ENCODE results near the gene USP48.
"Not testable (repeated sequence)": the region's sequence is repeated elsewhere in the genome, so short reads cannot be mapped to it uniquely, and the experiment has no call there.

USP48 gene

DNA sequence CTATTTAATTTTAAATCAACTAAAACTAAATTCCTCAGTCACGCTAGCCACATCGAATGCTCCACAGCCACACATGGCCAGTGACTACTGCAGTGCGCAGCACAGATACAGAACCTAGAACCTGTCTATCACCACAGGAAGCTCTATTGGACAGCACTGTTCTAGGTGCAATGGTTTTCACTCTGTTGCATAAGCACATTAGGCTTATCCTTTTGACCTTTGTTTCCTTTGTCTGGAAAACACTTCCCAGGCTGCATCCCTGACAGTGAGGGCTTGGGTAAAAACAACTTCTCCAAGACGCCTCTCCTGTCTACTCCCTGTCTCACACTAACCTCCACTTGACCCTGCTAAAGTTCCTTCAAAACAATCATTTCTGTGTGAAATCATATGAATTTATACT, 80.2 kb downstream of the USP48 start:
- no peak for DNase-seq (ENCODE audit: extremely low read depth in 1 of 2, low read depth in 1 of 2)

DNA sequence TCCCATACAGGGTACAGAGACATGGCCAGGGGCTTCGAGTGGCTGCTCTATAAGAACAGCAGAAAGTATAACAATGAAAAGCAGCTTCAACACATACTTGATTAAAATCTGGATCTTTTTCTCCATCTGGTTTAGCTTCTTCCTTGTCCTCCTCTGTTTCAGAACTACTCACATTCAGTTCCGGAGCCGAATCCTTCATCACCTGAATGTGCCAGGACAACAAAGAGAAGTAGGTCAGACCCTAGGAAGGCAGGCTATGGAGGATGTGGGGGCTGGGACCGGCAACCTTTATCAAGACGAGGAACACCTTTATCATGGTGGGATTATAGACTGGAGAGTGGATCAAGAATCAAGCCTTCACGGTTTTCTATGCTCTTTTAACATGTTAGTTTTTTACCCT, 81.5 kb downstream of the USP48 start:
- no peak for DNase-seq (ENCODE audit: extremely low read depth in 1 of 2, low read depth in 1 of 2)

DNA sequence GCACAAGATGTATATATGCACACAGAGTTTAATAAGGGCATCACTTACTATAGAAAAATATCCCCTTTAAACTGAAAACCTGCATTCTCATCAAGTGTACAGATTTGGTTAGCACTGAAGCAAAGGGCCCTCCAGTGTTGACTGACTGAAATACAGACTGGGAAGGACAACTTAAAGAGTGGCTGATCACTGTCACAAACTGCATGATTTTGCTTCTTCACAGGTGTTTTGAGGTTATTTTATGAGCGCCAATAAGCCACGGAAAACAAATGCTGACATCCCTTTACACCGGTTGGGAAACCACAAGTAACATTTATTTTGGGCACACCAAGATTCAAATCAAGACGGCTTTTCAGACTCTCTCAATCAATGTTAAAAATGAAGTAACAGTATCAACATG, 82.9 kb downstream of the USP48 start:
- no peak for DNase-seq (ENCODE audit: extremely low read depth in 1 of 2, low read depth in 1 of 2)

DNA sequence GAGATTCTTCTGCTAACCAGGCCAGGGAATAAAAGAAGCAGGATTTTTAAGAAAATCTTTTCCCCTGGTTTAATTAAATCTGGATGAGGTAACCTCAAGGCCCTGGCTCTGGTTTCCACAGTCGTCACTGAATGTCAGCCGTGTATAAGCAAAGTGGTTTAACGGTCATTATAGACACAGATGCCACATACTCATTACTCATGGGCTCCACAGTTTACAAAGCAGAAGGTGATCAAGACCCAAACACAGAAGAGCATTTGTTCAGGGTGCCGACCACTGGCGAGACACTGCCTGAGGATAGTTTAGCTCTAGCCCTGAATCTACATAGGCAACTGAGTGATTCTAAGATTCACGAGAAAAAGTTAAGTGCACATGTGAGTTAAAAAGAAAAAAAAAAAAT, 86.0 kb downstream of the USP48 start:
- no peak for DNase-seq (ENCODE audit: extremely low read depth in 1 of 2, low read depth in 1 of 2)

DNA sequence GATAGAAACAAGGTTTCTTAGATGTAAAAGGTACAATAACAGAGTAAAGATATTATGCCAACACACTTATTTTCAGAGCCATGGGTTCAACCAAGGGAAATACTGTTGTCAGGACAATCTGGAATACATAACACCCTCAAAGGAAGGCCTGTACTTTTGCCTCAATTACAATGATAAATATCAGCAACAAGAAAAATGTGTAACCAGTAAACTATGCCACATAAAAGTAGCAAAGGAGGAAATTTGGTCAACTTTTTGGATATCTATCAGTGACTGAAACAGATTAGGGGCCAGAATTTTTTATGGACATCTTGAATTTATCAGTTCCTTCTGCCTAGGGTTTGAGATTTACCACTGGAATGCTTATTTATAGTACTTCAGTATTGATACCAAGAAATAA, 89.2 kb downstream of the USP48 start:
- no peak for DNase-seq (ENCODE audit: extremely low read depth in 1 of 2, low read depth in 1 of 2)

DNA sequence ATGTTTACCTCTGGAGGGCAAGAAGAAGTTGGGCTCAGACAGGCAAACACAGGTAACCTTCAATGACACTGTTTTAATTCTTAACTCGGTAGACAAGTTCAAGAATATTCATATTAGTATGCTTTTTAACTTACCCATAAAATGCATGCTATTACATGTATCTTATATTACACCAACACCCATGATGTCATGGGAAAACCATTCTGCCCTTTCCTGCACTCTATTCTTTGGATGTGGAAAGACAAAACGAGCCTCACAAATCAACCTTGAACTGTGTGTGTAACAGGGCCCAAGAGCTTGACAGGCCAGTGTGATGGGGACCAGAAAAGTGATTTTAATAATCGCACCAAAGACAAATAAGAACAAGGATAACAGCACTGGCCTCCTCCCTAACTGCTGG, 91.2 kb downstream of the USP48 start:
- DNase-seq (ENCODE audit: extremely low read depth in 1 of 2, low read depth in 1 of 2): no peak

DNA sequence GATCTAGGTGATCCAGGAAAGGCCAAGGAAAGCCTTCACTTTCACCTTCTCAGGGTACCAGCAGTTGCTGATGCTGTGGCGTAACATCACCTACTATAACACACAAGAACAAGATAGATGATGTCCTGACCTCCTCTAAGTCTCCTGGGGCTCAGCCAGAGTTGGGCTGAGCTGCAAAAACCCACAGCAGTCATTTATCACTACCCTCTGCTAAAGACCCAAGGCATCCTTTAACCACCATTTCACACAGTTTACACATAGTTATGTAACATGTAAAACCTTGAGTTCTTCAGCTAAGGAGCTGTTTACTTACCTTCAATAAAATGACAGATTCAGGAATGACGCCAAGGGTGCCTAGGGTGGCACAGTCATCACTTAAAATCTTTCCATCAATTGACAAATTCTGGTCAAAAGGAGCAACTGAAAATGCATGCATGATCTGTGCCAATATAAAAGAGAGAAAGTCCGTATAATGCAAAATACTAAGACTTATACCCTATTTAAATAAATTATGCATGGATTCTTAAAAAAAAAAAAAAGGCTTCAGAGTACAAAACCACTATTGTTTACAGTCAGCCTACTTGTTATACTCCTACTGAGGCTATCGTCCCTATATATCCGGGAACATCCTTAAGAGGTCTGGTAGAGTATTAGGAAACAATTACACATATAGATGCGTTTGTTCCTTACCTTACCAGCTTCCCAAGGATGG, 93.1 kb downstream of the USP48 start:
- DNase-seq (ENCODE audit: extremely low read depth in 1 of 2, low read depth in 1 of 2): no peak

DNA sequence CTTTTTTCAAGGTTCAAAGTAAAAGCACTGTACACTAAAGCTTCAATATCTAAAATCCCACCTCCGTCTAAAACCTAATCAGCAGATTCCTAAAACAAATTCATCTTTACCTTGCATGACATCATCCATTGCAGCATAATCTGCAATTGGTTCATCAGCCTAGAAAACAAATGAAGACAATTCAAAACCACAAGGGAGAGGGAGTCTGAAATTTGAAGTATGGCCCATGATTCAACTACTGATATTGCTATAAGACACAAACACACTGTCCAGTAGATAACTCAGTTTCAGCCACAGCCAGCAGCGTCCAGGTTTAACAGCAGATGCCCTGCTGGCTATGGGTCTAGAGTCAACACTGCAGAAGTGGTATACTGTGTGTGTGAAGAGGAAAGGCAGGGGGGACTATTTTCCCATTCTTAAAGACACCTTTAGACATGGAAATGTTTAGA, 95.8 kb downstream of the USP48 start:
- no peak for DNase-seq (ENCODE audit: extremely low read depth in 1 of 2, low read depth in 1 of 2)

DNA sequence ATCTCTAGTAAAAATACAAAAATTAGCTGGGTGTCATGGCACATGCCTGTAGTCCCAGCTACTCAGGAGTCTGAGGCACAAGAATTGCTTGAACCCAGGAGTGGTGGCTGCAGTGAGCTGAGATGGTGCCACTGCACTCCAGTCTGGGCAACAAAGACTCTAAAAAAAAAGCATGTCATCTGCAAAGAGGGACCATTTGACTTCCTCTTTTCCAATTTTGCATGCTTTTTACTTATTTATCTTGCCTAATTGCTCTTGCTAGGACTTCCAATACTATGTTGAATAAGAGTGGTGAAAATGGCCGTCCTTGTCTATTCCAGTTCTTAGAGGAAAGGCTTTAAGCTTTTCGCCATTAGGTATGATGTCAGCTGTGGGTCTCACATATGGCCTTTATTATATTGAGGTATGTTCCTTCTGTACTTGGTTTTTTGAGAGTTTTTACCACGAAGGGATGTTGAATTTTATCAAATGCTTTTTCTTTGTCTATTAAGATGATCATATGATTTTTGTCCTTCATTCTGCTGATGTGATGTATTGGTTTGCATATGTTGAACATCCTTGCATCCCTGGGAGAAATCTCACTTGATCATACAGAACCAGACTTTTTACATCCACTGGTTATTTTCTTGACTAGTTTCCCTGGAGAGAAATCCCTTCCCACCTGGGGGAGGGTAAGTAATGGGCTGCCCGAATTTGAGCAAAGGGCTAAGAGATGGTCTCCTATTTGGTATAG, 96.8 kb downstream of the USP48 start:
- no peak for DNase-seq (ENCODE audit: extremely low read depth in 1 of 2, low read depth in 1 of 2)

DNA sequence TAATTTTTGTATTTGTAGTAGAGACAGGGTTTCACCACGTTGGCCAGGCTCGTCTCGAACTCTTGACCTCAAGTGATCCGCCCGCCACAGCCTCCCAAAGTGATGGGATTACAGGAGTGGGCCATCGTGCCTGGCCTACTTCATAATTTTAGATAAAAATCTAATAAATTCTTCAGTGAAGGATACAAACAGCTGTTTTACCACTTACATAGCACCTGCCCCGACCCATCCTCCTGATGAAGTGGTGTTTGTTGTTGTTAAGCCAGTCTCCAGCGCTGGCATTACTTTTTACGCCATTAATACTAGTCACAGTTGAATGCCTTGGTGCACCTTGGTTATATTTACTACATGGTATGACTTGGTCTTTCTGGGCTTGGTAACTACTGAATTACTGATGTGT, 101.5 kb downstream of the USP48 start:
- no peak for DNase-seq (ENCODE audit: extremely low read depth in 1 of 2, low read depth in 1 of 2)

DNA sequence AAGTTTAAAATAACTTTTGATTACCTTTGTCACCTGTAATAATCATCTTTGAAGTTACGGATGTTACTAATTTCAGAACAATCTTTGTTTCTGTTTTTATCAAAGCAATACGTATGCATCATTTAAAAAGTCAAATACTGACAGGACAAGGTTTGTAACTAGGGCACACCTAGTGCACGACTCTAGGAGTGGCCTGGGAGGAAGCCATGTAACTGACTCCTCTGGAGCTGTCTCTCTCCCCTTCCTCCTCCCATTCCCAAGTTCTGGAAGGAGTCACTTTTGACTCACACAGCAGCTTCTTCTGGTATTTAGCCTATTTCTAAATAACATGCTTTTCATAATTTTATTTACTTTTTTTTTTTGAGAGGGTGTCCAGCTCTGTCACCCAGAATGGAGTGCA, 102.0 kb downstream of the USP48 start:
- no peak for DNase-seq (ENCODE audit: extremely low read depth in 1 of 2, low read depth in 1 of 2)

DNA sequence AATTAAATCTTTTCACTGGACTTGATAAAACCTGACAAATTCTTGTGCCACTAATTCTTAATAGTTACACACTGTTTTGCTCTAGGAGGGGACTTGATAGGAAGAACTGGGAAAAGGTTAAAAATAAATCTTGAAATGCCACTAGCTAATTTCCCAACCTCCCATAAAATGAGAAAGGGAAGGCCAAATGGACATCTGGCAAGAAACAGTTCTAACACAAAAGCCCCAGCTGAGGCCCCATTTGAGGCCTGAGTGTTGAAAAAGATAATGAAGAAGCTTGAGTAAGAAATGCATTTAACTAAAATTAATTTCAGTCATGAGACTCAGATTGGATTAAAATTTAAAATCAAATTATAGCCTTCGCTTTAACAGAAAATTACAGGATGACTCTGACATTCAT, 102.6 kb downstream of the USP48 start:
- DNase-seq (ENCODE audit: extremely low read depth in 1 of 2, low read depth in 1 of 2): no peak

DNA sequence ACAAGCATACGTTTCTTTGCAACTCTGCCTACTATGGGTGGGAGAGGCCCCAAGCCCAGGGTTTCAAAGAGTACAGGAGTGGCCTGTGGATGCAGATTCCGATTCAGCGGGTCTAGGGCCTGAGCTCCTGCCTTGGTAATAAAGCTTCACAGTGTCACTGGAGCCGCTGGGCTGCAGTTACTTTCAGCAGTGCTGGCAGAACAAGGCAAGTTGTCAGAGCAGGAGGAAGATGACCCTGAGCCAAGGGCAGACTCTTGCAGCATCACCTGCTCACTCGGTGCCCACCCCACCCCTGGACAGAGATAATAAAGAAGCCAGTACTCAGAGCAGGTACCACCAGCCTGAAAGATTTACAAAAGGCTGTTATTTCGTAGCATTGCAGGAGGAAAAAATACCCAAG, 105.8 kb downstream of the USP48 start:
- DNase-seq (ENCODE audit: extremely low read depth in 1 of 2, low read depth in 1 of 2): no peak

DNA sequence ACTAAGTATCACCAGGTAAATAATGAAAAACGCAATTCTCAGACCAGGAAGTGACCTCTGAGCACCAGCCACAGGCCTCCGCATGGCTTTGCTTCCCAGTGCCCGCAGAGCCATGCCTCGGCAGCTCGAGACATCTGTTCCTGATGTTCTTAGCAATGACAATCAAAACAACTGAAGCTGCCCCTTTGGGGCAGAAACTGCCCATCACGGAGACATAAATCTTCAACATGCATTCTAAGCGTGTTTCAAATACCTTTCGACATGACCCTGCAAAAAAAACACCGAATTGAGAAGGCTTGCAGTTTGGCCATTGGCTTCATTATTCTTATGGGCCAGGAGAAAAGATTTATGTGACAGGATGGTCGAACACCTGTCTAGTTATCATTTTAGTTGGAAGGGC, 108.0 kb downstream of the USP48 start:
- no peak for DNase-seq (ENCODE audit: extremely low read depth in 1 of 2, low read depth in 1 of 2)

DNA sequence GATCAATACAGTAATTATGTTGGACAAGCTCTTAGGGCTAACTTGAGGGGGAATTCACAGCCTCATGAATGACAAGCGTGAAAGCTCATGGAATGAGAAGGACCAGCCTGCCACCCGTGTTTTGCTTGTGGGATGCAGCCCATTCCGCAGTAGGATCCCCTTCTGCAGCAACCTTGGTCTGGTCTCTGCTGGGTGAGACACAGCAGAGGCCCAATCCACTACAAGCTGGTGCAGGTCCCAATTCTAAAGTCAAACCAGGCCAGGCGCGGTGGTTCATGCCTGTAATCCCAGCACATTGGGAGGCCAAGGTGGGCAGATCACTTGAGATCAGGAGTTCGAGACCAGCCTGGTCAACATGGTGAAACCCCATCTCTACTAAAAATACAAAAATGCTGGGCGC, 109.1 kb downstream of the USP48 start:
- DNase-seq (ENCODE audit: extremely low read depth in 1 of 2, low read depth in 1 of 2): not testable (repeated sequence)

DNA sequence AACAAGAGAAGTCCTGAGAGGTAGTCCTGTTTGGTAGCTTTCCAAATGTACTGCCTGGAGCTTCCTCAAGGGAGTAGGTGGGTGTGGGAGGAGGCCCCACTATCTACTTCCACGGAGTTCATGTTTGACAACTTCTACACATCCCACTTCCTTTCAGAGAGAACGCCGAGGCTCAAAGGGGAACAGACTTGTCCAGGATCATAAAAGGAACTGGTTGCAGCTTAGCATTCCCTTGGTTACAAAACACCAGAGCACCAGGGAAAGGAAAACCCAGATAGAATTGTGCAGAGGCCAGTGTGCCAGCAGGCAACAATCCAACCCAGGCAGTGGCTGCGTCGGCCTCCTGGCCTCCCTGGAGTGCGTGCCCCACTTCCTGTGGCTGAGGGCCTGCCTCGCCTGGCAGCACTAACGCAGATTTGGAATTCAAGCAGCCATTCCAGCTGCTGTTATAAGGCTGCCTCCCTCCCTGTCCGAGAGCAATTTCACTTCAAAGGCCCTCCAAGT, 109.6 kb downstream of the USP48 start:
- no peak for DNase-seq (ENCODE audit: extremely low read depth in 1 of 2, low read depth in 1 of 2)

DNA sequence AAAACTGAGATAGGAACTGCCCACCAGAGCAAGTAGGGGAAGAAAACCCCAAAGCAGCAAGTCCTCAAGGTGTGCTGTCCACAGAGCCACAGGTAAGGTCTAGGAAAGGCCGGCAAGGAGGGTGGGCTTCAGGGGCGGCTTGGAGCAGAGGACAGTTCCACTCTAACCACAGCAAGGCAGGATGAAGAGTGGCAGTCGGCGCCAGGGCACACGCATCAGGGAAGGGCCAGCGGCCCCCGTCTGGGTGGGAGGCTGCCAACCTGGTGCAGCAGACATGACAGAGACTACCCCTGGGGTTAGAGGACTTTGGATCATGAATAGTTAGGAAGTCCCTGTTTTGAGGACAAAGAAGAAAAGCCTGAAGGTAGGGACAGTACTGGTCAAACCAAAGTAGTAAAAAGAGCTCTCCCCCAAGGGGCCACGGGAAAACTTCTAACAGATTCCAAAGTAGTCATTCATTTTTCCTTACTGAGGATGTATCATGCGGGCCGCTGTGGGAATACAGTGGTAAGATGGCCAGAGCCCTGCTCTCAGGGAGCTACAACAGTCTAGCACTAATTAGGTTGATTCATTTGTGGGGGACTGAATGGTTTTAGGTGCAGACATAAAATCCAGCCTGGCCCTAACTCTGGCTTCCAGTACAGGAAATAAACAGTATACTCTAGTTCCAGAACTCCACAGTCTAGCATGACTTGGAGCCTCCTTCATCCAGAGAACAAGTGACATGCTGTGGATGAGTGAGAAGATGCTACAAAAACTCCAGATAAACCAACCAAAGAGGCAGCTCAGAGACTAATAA, 110.3 kb downstream of the USP48 start:
- no peak for DNase-seq (ENCODE audit: extremely low read depth in 1 of 2, low read depth in 1 of 2)

DNA sequence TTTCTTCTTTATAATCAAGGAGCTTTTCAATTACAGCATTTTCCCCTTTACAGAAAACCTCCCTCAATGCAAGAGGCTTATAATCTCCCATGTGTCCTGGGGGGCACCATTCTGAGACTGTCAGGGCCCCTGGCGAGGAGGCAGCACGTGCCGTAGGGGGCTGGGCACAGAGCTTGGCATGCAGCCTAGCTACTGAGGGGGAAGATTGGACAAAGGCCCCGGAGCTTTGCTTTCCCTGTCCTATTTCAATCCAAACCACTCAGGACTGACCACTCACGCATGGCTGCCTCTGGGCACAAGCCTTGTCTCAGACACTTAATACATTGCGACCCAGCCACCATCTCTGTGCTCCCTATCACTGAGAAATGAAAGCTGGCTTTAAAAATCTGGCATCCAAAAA, 111.0 kb downstream of the USP48 start:
- DNase-seq (ENCODE audit: extremely low read depth in 1 of 2, low read depth in 1 of 2): no peak

DNA sequence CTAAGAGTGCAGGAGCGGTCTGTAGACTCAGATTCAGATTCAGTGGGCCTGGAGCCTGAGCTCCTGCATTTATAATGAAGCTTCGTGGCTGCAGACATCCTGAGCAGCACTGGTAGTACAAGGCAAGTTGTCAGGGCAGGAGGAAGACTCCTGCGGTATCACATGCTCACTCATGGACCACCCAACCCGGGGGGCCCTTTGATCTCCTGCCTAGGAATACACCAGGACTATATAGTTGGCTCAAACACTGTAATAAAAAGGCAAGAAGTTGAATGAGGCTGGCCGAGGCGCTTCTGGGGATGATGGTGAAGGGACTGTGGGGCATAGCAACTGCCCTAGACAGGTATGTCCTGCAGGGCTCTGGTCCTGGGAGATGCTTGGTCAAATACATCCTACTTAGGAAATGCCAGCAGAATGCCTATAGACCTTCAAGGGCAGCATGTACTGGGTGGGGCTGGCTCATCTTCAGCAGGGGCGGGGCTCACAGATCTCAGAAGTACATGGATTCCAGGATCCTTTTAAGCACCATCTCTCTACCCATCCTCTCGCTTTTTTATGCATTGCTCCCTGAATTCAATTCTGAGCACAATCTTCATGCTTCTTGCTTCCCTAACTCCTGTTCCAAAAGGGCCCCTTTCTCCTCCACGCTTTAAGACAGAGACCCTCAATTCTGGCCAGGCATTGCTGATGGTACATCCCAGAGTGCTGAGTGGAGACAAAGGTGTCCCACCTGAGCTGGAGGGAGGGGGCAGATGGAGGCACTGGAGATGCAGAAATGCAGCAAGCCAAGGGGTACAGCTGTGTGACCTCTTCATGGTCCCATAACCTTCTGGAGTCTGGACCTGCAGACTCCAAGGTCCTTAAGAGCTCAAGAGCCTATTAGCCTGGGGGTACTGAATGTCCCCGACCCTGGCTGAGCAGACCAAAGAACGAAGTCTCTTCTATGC, 111.7 kb downstream of the USP48 start:
- DNase-seq (ENCODE audit: extremely low read depth in 1 of 2, low read depth in 1 of 2): no peak

DNA sequence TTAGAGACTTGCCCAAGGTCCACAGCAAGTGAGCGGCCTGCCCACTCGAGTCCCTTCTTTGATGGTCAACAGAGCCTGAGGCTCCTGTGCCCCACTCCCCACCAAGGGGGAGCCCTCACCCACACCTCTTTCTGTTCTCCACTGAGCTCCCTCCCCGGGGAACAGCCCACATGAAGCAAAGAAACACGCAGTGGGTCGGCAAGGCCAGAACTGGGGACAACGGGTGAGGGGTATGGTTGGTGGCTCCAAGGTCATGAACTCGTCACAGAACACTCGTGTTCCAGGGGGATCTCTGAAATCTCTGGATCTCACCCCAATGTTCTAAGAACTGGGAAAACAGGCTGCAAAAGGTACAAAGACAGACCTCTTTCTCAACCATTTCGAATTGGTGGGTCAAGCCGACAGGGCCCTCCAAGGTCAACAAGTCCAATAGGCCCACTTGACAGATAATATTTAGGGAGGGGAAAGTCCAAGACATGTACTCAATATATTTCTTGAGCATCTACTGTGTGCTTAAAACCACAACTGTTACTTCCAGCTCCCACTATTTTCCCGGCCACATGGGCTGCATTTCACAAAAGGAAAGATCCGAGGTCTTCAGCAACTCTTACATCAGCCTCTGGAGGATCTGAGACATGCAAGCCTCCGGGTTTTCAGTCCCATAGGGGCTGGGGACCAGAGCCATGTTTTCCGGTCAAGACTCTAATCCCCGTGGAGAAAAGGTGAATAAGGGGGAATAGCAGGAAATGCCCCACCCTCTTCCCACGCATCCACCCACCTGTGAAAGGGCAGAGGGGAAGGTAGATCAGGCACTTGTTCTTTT, 112.7 kb downstream of the USP48 start:
- DNase-seq (ENCODE audit: extremely low read depth in 1 of 2, low read depth in 1 of 2): no peak

Measured in activated CD8-positive, alpha-beta memory T cell treated with anti-CD3 and anti-CD28 coated beads for 1 hour (primary cell).